ENCODE results near the gene TMC2.
"Not testable (repeated sequence)": the region's sequence is repeated elsewhere in the genome, so short reads cannot be mapped to it uniquely, and the experiment has no call there.

The TMC2 gene, protein sequence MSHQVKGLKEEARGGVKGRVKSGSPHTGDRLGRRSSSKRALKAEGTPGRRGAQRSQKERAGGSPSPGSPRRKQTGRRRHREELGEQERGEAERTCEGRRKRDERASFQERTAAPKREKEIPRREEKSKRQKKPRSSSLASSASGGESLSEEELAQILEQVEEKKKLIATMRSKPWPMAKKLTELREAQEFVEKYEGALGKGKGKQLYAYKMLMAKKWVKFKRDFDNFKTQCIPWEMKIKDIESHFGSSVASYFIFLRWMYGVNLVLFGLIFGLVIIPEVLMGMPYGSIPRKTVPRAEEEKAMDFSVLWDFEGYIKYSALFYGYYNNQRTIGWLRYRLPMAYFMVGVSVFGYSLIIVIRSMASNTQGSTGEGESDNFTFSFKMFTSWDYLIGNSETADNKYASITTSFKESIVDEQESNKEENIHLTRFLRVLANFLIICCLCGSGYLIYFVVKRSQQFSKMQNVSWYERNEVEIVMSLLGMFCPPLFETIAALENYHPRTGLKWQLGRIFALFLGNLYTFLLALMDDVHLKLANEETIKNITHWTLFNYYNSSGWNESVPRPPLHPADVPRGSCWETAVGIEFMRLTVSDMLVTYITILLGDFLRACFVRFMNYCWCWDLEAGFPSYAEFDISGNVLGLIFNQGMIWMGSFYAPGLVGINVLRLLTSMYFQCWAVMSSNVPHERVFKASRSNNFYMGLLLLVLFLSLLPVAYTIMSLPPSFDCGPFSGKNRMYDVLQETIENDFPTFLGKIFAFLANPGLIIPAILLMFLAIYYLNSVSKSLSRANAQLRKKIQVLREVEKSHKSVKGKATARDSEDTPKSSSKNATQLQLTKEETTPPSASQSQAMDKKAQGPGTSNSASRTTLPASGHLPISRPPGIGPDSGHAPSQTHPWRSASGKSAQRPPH

DNA sequence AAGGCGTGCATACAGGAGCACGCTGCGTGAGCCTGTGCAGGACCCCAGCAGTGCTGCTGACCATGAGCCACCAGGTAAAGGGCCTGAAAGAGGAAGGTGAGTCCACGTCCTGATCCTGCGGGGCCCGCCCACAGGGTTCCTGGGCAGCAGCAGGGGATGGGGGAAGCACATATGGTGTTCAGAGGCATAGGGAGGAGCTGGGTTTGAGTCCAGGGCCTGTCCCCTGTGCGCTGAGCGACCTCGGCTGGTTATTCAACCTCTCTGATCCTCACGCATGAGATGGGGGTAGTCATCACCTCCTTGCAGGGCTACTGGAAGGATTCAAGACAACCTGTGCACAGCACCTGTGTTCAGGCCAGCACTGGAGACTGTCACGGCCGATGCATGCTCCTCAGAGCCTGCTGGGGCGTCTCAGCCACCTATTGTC is at the start of gene TMC2:
Gene TMC2 (plus strand): TSS at position 14 of the 427 bp plus-strand sequence. CDS start 49 bp downstream, at position 63.
- peaks cover 9% of the 10 kb centered on the region for H3K27me3 Mint-ChIP-seq

GRCh38 chr20:2502808-2503384 is 33.5 kb upstream of the TMC2 start:
- H3K27me3 Mint-ChIP-seq; H3K4me3 Mint-ChIP-seq; H3K36me3 Mint-ChIP-seq; H3K27ac Mint-ChIP-seq; H3K9me3 Mint-ChIP-seq (ENCODE audit: low read depth): not testable (repeated sequence)
- H3K4me1 Mint-ChIP-seq (ENCODE audit: low read depth), result peaks cover 22% of the 10 kb centered on the region

More for the DNA sequence above, at the start of gene TMC2:
- Mint-ChIP-seq H3K4me1 (ENCODE audit: low read depth) (no peaks in the 10 kb centered on the region), H3K36me3 (no peaks in the 10 kb centered on the region), H3K9me3 (ENCODE audit: low read depth) (no peaks in the 10 kb centered on the region), H3K4me3 (no peak within 1 kb of the TSS), H3K27ac (no peak within 1 kb of the TSS)

- H3K4me1 Mint-ChIP-seq (ENCODE audit: low read depth), result peaks cover 31% of the 10 kb centered on the region
- not testable (repeated sequence) for H3K36me3 Mint-ChIP-seq; H3K27ac Mint-ChIP-seq; H3K4me3 Mint-ChIP-seq; H3K9me3 Mint-ChIP-seq (ENCODE audit: low read depth); H3K27me3 Mint-ChIP-seq
These were observed 31.6 kb upstream of the TMC2 start for GRCh38 chr20:2504803-2505202.

DNA sequence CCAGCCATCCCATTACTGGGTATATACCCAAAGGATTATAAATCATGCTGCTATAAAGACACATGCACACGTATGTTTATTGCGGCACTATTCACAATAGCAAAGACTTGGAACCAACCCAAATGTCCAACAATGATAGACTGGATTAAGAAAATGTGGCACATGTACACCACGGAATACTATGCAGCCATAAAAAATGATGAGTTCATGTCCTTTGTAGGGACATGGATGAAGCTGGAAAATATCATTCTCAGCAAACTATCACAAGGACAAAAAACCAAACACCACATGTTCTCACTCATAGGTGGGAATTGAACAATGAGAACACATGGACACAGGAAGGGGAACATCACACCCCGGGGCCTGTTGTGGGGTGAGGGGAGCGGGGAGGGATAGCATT is 29.9 kb upstream of the TMC2 start:
- not testable (repeated sequence) for H3K9me3 Mint-ChIP-seq (ENCODE audit: low read depth)

GRCh38 chr20:2507464-2507863 is 28.9 kb upstream of the TMC2 start:
- Mint-ChIP-seq H3K9me3 (ENCODE audit: low read depth) (no peaks in the 10 kb centered on the region), H3K36me3 (peaks cover 9% of the 10 kb centered on the region), H3K27me3 (peaks cover 8% of the 10 kb centered on the region), H3K4me1 (ENCODE audit: low read depth) (peaks cover 30% of the 10 kb centered on the region), H3K4me3 (peak overlapping the region; percentile 100), H3K27ac (no peak overlapping the region)

More for the DNA sequence above, 29.9 kb upstream of the TMC2 start:
- not testable (repeated sequence) for H3K36me3 Mint-ChIP-seq, H3K27ac Mint-ChIP-seq, H3K4me3 Mint-ChIP-seq, H3K27me3 Mint-ChIP-seq
- peaks cover 31% of the 10 kb centered on the region for H3K4me1 Mint-ChIP-seq (ENCODE audit: low read depth)

DNA sequence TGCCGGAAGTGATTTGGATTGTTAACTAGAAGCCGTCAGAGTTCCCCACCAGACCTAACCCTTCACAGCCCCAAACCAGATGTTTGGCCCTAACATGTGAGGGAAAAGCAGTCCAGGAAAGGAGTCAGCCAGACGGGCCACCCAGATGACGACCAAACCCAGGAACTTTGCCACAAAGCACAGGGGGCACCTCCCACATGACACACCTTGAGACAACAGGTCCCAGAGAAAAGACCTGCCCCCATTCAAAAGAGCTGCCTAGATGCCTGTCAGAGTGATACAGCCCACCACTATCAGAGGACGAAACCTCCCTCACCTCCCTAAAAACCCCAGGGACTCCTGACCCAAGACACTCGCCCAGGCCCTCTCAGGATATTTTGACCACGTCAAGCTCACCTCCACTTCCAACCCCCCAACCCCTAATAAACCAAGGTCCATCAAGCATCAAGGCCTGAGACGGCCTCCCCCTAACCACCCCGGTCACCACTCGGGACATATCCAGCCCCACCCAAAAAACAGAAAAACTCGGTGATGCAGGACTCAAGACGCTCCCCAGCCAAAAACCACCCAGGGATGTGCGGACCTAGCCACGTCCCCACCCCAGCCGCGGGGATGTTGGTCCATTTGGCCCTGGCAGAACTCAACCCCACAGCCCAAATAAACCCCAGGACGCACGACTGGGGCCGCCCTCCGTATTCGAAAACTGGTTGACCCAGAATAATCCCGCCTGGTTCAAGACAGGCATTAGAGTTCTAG is 28.3 kb upstream of the TMC2 start:
- H3K4me1 Mint-ChIP-seq (ENCODE audit: low read depth), result peaks cover 28% of the 10 kb centered on the region
- H3K9me3 Mint-ChIP-seq (ENCODE audit: low read depth), result no peaks in the 10 kb centered on the region

DNA sequence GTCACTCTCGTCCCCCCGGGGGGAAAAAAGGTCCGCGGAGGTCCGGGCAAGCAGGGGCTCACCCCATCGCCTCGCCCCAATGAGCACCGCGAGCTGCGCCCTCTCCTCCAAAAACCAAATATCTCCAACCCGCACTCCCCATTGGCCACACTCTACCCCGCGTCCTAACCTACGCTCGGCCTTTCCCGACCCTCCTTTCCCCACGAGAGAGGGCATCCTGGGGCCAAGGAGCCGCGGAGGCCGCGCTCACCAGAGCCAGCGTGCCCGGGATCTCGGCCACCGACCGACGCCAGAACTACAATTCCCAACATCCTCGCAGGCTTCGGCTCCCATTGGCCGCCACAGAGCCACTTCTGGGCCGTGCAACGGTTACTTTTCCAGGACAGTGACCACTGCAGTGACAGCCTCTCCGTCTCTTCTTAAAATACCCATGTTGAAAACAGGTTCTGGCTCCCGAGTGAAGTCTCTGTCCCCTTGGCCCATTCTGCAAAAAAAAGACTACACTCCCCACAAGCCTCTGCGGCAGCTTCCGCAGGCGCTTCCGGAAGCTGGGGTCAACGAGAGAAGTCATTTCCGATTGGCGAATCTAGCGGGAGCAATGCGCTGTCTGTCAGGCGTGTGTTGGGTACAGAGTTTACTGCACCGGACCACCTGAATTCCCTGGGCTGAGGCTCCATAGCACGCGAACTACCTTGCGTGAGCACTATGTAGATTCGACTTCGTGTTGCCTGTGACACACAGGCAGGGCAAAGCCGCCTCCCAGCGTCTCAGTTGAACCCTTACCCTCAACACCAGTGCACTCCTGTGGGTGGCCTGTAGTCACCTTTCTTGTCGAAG is 27.5 kb upstream of the TMC2 start, which contains the start of gene ZNF343:
Gene ZNF343 (minus strand): TSS at position 285 of the 837 bp plus-strand sequence. CDS start 15,020 bp downstream, outside the sequence.
- Mint-ChIP-seq H3K36me3 (peaks cover 6% of the 10 kb centered on the region), H3K4me3 (peak within 1 kb of the TSS; percentile 100), H3K4me1 (ENCODE audit: low read depth) (peaks cover 26% of the 10 kb centered on the region), H3K9me3 (ENCODE audit: low read depth) (no peaks in the 10 kb centered on the region), H3K27me3 (peaks cover 8% of the 10 kb centered on the region), H3K27ac (peak within 1 kb of the TSS; percentile 99)

More for the DNA sequence above, 28.3 kb upstream of the TMC2 start:
- peak overlapping the region; percentile 100 for H3K4me3 Mint-ChIP-seq
- peaks cover 7% of the 10 kb centered on the region for H3K36me3 Mint-ChIP-seq
- H3K27me3 Mint-ChIP-seq, result peaks cover 8% of the 10 kb centered on the region
- H3K27ac Mint-ChIP-seq, result peak overlapping the region; percentile 99

DNA sequence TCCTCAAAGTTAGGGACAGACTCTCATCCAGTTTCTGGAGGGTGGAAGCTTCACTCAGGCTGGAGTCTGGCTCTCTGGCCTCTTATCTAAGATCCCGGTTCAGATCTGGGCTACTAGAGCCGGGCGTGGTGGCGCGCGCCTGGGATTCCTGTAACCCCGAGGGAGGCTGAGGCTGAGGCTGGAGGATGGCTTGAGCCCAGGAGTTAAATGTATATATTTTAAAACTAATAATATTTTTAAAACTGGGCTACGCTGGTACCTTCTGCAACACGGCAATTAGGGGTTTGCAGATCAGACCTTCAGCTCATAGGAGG is 26.9 kb upstream of the TMC2 start:
- Mint-ChIP-seq H3K27me3 (peaks cover 8% of the 10 kb centered on the region), H3K4me3 (peak overlapping the region; percentile 100), H3K4me1 (ENCODE audit: low read depth) (peaks cover 26% of the 10 kb centered on the region), H3K9me3 (ENCODE audit: low read depth) (no peaks in the 10 kb centered on the region), H3K36me3 (peaks cover 6% of the 10 kb centered on the region), H3K27ac (peak overlapping the region; percentile 99)

GRCh38 chr20:2509794-2510193 is 26.6 kb upstream of the TMC2 start:
- peaks cover 8% of the 10 kb centered on the region for H3K27me3 Mint-ChIP-seq
- no peaks in the 10 kb centered on the region for H3K9me3 Mint-ChIP-seq (ENCODE audit: low read depth)
- H3K27ac Mint-ChIP-seq, result no peak overlapping the region
- peaks cover 4% of the 10 kb centered on the region for H3K36me3 Mint-ChIP-seq
- H3K4me1 Mint-ChIP-seq (ENCODE audit: low read depth), result peaks cover 24% of the 10 kb centered on the region
- H3K4me3 Mint-ChIP-seq, result peak overlapping the region; percentile 20

- no peaks in the 10 kb centered on the region for H3K4me1 Mint-ChIP-seq (ENCODE audit: low read depth)
These were observed 21.2 kb upstream of the TMC2 start for GRCh38 chr20:2515203-2515602.

DNA sequence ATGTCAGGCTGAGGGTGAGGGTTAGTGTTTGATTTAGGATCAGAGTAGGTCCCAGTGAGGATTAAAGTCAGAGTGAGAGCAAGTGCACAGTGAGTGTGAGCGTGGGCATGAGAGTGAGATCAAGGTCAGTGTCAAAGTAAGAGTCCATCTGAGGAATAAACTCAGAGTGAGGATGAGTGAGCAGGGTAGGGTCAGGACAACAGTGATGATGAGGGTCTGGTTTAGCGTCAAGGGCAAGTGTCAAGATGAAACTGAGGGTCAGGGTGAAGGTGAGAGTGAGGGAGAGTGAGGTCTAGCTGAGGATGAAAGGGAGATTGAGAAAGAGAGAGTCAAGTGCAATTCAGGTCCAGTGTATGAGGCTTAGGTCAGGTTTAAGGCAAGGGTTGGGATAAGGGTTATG is 20.0 kb upstream of the TMC2 start:
- Mint-ChIP-seq H3K36me3 (no peaks in the 10 kb centered on the region), H3K4me3 (no peak overlapping the region), H3K9me3 (ENCODE audit: low read depth) (no peaks in the 10 kb centered on the region), H3K27me3 (peaks cover 7% of the 10 kb centered on the region), H3K27ac (no peak overlapping the region), H3K4me1 (ENCODE audit: low read depth) (no peaks in the 10 kb centered on the region)

More at GRCh38 chr20:2515203-2515602, 21.2 kb upstream of the TMC2 start:
- H3K27ac Mint-ChIP-seq, result no peak overlapping the region
- no peak overlapping the region for H3K4me3 Mint-ChIP-seq
- H3K36me3 Mint-ChIP-seq, result no peaks in the 10 kb centered on the region
- H3K27me3 Mint-ChIP-seq, result peaks cover 8% of the 10 kb centered on the region
- H3K9me3 Mint-ChIP-seq (ENCODE audit: low read depth), result no peaks in the 10 kb centered on the region

DNA sequence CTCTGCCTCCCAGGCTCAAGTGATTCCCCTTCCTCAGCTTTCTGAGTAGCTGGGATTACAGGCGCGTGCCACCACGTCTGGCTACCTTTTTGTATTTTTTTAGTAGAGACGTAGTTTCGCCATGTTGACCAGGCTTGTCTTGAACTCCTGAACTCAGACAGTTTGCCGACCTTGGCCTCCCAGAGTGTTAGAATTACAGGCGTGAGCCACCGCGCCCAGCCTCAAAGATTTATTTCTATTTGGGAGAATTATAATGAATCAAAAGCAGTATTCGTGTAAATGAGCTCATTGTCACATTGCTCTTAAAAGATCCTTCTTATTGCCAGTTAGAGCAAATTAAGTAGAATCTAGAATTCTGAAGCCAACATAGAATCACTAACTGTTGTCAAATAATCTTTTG is 18.3 kb upstream of the TMC2 start:
- Mint-ChIP-seq H3K9me3 (ENCODE audit: low read depth) (no peaks in the 10 kb centered on the region), H3K4me3 (no peak overlapping the region), H3K27me3 (no peaks in the 10 kb centered on the region), H3K36me3 (no peaks in the 10 kb centered on the region), H3K4me1 (ENCODE audit: low read depth) (peaks cover 3% of the 10 kb centered on the region), H3K27ac (no peak overlapping the region)

DNA sequence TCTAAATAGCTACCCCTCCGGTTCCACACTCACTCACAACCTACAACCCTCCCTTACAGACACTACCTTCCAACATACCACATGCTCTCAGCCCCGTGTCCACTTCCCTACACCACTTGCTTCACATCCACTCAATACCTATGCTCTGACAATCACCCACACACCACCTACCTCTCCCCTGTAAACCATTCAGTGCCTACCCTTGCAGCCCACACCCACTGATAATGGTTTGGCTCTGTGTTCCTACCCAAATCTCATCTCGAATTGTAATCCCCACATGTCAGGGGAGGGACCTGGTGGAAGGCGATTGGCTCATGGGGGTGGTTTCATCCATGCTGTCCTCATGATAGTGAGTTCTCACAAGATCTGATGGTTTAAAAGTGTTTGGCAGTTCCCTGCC is 17.8 kb upstream of the TMC2 start:
- Mint-ChIP-seq H3K27me3 (no peaks in the 10 kb centered on the region), H3K9me3 (ENCODE audit: low read depth) (no peaks in the 10 kb centered on the region), H3K36me3 (no peaks in the 10 kb centered on the region), H3K27ac (no peak overlapping the region), H3K4me3 (no peak overlapping the region), H3K4me1 (ENCODE audit: low read depth) (peaks cover 3% of the 10 kb centered on the region)

Data from activated naive CD8-positive, alpha-beta T cell (primary cell).